Karpas-422 (cell line): ENCODE measurements around the gene FALEC. TPM values are rescaled to one million over a fixed set of nuclear protein-coding genes. Genes with fewer than 3 reads are reported as not detected.
A peak's percentile ranks its signal among the peaks of the same experiment; 100 is the strongest.

Experiments used
- DNase-seq: peaks from one replicate; pipeline ENCODE4 v3.0.0-alpha.2; 2015
- H2AFZ ChIP-seq: fragments of 200-600 bp; sonication (generic); 2 replicates; pipeline ENCODE4 v1.6.1; 2014; ENCODE audit warnings: antibody characterized with exemption, low read length, mixed read lengths
- H3K27ac ChIP-seq: fragments of 200-600 bp; sonication (generic); 2 replicates; pipeline ENCODE4 v1.5.1; 2014; ENCODE audit warnings: mild to moderate bottlenecking, low read length, moderate library complexity
- H3K27me3 ChIP-seq: fragments of 200-600 bp; sonication (generic); 2 replicates; pipeline ENCODE4 v1.6.1; 2014; ENCODE audit warnings: low read length, mixed read lengths
- H3K36me3 ChIP-seq: fragments of 200-600 bp; sonication (generic); 2 replicates; pipeline ENCODE4 v1.6.1; 2014; ENCODE audit warnings: low read length, mixed read lengths; ENCODE audit not compliant: insufficient read depth
- H3K4me1 ChIP-seq: fragments of 200-600 bp; sonication (generic); 2 replicates; pipeline ENCODE4 v1.6.1; 2014; ENCODE audit warnings: mild to moderate bottlenecking, low read length, mixed read lengths
- H3K4me2 ChIP-seq: fragments of 200-600 bp; sonication (generic); 2 replicates; pipeline ENCODE4 v1.6.1; 2014; ENCODE audit warnings: low read length, low read depth, mild to moderate bottlenecking; ENCODE audit not compliant: poor library complexity, severe bottlenecking
- H3K4me3 ChIP-seq: fragments of 200-600 bp; sonication (generic); 2 replicates; pipeline ENCODE4 v1.5.1; 2014; ENCODE audit warnings: mild to moderate bottlenecking, antibody characterized with exemption, low read length, mixed read lengths
- H3K79me2 ChIP-seq: fragments of 200-600 bp; sonication (generic); 2 replicates; pipeline ENCODE4 v1.6.1; 2014; ENCODE audit warnings: mild to moderate bottlenecking, low read length, mixed read lengths
- H3K9ac ChIP-seq: fragments of 200-600 bp; sonication (generic); 2 replicates; pipeline ENCODE4 v1.6.0; 2014; ENCODE audit warnings: low read length
- H3K9me2 ChIP-seq: fragments of 200-600 bp; sonication (generic), shearing (Covaris generic); replicated peaks from 2 replicates; pipeline ENCODE4 v1.6.0; 2014; ENCODE audit warnings: mild to moderate bottlenecking, low read length, moderate library complexity; ENCODE audit not compliant: insufficient read depth
- H3K9me3 ChIP-seq: fragments of 300-700, 200-600 bp; sonication (generic); 2 replicates; pipeline ENCODE4 v1.6.1; 2014; ENCODE audit warnings: low read length, mixed read lengths
- H4K20me1 ChIP-seq: fragments of 200-600 bp; sonication (generic); 2 replicates; pipeline ENCODE4 v1.6.1; 2014; ENCODE audit warnings: mild to moderate bottlenecking, antibody characterized with exemption, low read length, low read depth; ENCODE audit not compliant: insufficient read depth
- total RNA-seq: library from RNA; depleted of rRNA; stranded (reverse); fragments of >200 nt; shearing (Covaris generic); gene quantifications from 2 replicates; pipeline ENCODE4 v1.2.3, GENCODE V29; 2014; ENCODE audit warnings: low replicate concordance

The FALEC gene
- total RNA-seq, 1 experiment from 2014 or later: not detected

- Histone ChIP-seq H3K79me2 (no peaks in the 10 kb centered on the region), H3K27ac (no peak overlapping the region), H3K4me2 (no peak overlapping the region)
These were observed 35.7 kb downstream of the FALEC start for GRCh38 chr1:150551051-150551783.

GRCh38 chr1:150551784-150552127 is 36.2 kb downstream of the FALEC start:
- no peaks in the 10 kb centered on the region for H3K9me3 ChIP-seq
- no peak for DNase-seq
- H3K4me2 ChIP-seq: no peak overlapping the region
- no peak overlapping the region for H2AFZ ChIP-seq
- H4K20me1 ChIP-seq: no peaks in the 10 kb centered on the region; the same call in 1 of the 2 replicates
- peaks cover 16% of the 10 kb centered on the region for H3K4me1 ChIP-seq
- no peaks in the 10 kb centered on the region for H3K79me2 ChIP-seq
- H3K27me3 ChIP-seq: no peaks in the 10 kb centered on the region
- no peaks in the 10 kb centered on the region for H3K36me3 ChIP-seq
- H3K27ac ChIP-seq: no peak overlapping the region
- H3K9me2 ChIP-seq: no peaks in the 10 kb centered on the region
- H3K9ac ChIP-seq: no peak overlapping the region
- no peak overlapping the region for H3K4me3 ChIP-seq

More at GRCh38 chr1:150551051-150551783, 35.7 kb downstream of the FALEC start:
- Histone ChIP-seq H3K4me3 (no peak overlapping the region), H3K9ac (no peak overlapping the region), H4K20me1 (no peaks in the 10 kb centered on the region; the same call in 1 of the 2 replicates), H3K27me3 (no peaks in the 10 kb centered on the region), H3K9me2 (no peaks in the 10 kb centered on the region), H3K36me3 (no peaks in the 10 kb centered on the region), H2AFZ (no peak overlapping the region), H3K9me3 (no peaks in the 10 kb centered on the region), H3K4me1 (peaks cover 16% of the 10 kb centered on the region)
- peak; percentile 45 for DNase-seq

GRCh38 chr1:150552128-150552910 is 36.8 kb downstream of the FALEC start:
- Histone ChIP-seq H3K9me3 (no peaks in the 10 kb centered on the region), H3K4me1 (peaks cover 16% of the 10 kb centered on the region), H3K9ac (no peak overlapping the region), H3K27me3 (no peaks in the 10 kb centered on the region), H3K36me3 (no peaks in the 10 kb centered on the region), H4K20me1 (no peaks in the 10 kb centered on the region; the same call in 1 of the 2 replicates), H3K79me2 (no peaks in the 10 kb centered on the region), H3K27ac (no peak overlapping the region), H3K9me2 (no peaks in the 10 kb centered on the region), H3K4me3 (no peak overlapping the region), H3K4me2 (no peak overlapping the region), H2AFZ (no peak overlapping the region)
- DNase-seq: no peak

DNA sequence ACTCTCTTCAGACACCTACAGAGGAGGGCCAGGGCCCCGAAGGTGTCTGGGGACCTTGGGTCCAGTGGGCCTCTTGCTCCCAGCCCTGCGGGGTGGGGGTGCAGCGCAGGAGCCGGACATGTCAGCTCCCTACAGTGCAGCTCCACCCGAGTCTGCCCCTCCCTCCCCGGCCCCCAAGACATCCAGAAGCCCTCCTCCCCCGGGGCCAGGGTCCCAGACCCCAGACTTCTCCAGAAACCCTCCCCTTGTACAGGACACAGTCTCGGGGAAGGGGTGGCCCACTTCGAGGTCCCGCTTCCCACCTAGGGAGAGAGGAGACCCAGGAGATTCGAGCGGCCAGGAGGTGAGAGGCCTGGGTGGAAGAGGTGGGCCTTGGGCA is 37.3 kb downstream of the FALEC start:
- no peak overlapping the region for H3K27ac ChIP-seq
- H3K4me2 ChIP-seq: no peak overlapping the region
- no peaks in the 10 kb centered on the region for H3K27me3 ChIP-seq
- H3K36me3 ChIP-seq: no peaks in the 10 kb centered on the region
- no peak overlapping the region for H3K9ac ChIP-seq
- no peaks in the 10 kb centered on the region for H3K9me3 ChIP-seq
- H3K9me2 ChIP-seq: no peaks in the 10 kb centered on the region
- DNase-seq: no peak
- no peaks in the 10 kb centered on the region for H3K79me2 ChIP-seq
- H3K4me3 ChIP-seq: no peak overlapping the region
- no peaks in the 10 kb centered on the region; the same call in 1 of the 2 replicates for H4K20me1 ChIP-seq
- H2AFZ ChIP-seq: no peak overlapping the region
- H3K4me1 ChIP-seq: peaks cover 16% of the 10 kb centered on the region

- no peak overlapping the region for H3K4me3 ChIP-seq
- peaks cover 14% of the 10 kb centered on the region for H3K4me1 ChIP-seq
- no peaks in the 10 kb centered on the region for H3K27me3 ChIP-seq
- H3K9me3 ChIP-seq: no peaks in the 10 kb centered on the region
- no peaks in the 10 kb centered on the region for H3K9me2 ChIP-seq
- H3K79me2 ChIP-seq: no peaks in the 10 kb centered on the region
- no peak overlapping the region for H3K4me2 ChIP-seq
- no peak overlapping the region for H3K27ac ChIP-seq
- no peaks in the 10 kb centered on the region; the same call in 1 of the 2 replicates for H4K20me1 ChIP-seq
- DNase-seq: no peak
- H3K9ac ChIP-seq: no peak overlapping the region
- no peak overlapping the region for H2AFZ ChIP-seq
- H3K36me3 ChIP-seq: no peaks in the 10 kb centered on the region
These were observed 38.0 kb downstream of the FALEC start for GRCh38 chr1:150553392-150554085.

GRCh38 chr1:150554086-150554452 is 38.5 kb downstream of the FALEC start:
- Histone ChIP-seq H3K9me3 (no peaks in the 10 kb centered on the region), H3K4me2 (no peak overlapping the region), H4K20me1 (peaks cover under 1% of the 10 kb centered on the region; the same call in 1 of the 2 replicates), H3K9ac (no peak overlapping the region), H3K4me1 (peaks cover 10% of the 10 kb centered on the region), H3K9me2 (no peaks in the 10 kb centered on the region), H3K4me3 (no peak overlapping the region), H3K27ac (no peak overlapping the region), H3K36me3 (no peaks in the 10 kb centered on the region), H3K79me2 (no peaks in the 10 kb centered on the region), H2AFZ (no peak overlapping the region), H3K27me3 (no peaks in the 10 kb centered on the region)
- no peak for DNase-seq

DNA sequence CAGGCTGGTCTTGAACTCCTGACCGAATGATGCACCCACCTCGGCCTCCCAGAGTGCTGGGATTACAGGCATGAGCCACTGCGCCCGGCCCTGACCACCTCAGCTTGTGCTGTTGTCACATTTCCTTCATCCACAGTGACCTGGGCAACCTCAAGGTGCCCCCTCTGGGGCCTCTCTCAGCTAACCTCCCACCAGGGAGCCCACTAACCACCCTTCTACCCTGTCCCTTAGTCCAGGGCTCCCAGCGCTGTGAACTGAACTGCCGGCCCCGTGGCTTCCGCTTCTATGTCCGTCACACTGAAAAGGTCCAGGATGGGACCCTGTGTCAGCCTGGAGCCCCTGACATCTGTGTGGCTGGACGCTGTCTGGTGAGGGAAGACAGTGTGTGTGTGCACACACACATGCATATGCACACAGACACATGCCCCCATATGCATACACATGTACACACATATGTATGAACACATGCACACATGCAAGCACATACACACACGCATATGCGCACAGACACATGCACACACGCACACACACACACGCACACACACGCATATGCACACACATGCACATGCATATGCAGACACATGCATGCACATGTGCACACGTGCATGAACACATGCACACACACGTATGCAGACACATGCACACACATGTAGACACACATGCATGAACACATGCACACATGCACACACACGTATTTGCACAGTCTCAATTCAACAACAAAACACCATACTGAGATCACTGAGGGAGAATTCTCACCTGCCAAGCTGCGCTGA is 39.8 kb downstream of the FALEC start:
- no peak overlapping the region for H2AFZ ChIP-seq
- no peaks in the 10 kb centered on the region for H3K27me3 ChIP-seq
- H3K4me3 ChIP-seq: no peak overlapping the region
- DNase-seq: no peak
- H3K9ac ChIP-seq: no peak overlapping the region
- peaks cover 14% of the 10 kb centered on the region for H3K4me1 ChIP-seq
- H3K9me2 ChIP-seq: no peaks in the 10 kb centered on the region
- H3K9me3 ChIP-seq: no peaks in the 10 kb centered on the region
- no peaks in the 10 kb centered on the region for H3K36me3 ChIP-seq
- H3K27ac ChIP-seq: no peak overlapping the region
- peaks cover 4% of the 10 kb centered on the region; the same call in 1 of the 2 replicates for H4K20me1 ChIP-seq
- H3K4me2 ChIP-seq: no peak overlapping the region
- H3K79me2 ChIP-seq: no peaks in the 10 kb centered on the region
